ENCODE data around the gene BLVRB.

- TF ChIP-seq CTCF (IDR thresholded peaks at IDR 0.05) (no peak), TCF12 (IDR thresholded peaks at IDR 0.05) (no peak), YY1 (IDR thresholded peaks at IDR 0.05; ENCODE audit: low read depth) (no peak), GABPA (IDR thresholded peaks at IDR 0.05; ENCODE audit: low read depth) (no peak), SMC3 (IDR thresholded peaks at IDR 0.05; ENCODE audit: low read depth, low read length) (no peak), RAD21 (IDR thresholded peaks at IDR 0.05; ENCODE audit: low read length) (no peak), REST (IDR thresholded peaks at IDR 0.05; ENCODE audit: low read depth, low read length) (no peak)
Measured at GRCh38 chr19:40506099-40506498, 40.6 kb upstream of the BLVRB start.

Measured in SK-N-SH (cell line).